H1 (cell line): Measurements from ENCODE around the gene KRTAP19-4. TPM values are rescaled to one million over a fixed set of nuclear protein-coding genes. Genes with fewer than 3 reads are reported as not detected.

Experiments
- CHD7 ChIP-seq: fragments of 300-600 bp; sonication (generic); IDR thresholded peaks from 2 replicates; pipeline ENCODE4 v1.7.1; 2012; ENCODE audit warnings: low read length, moderate library complexity, mild to moderate bottlenecking, inconsistent platforms; ENCODE audit not compliant: insufficient replicate concordance
- EP300 ChIP-seq, 2 experiments: IDR thresholded peaks; 1 replicate in 1 of 2; 2 replicates in 1 of 2; pipeline ENCODE4 v1.6.1; 2011 to 2012; ENCODE audit warnings: low read depth in 2 of 2, low read length in 2 of 2, mild to moderate bottlenecking in 2 of 2, borderline replicate concordance in 1 of 2, inconsistent platforms in 1 of 2, moderate library complexity in 1 of 2
- EZH2 ChIP-seq: fragments of 200-600 bp; sonication (generic); IDR thresholded peaks from 2 replicates; pipeline ENCODE4 v1.7.1; 2012; ENCODE audit warnings: low read depth, mild to moderate bottlenecking, moderate library complexity, low read length, inconsistent platforms; ENCODE audit not compliant: severe bottlenecking
- FOSL1 ChIP-seq: IDR thresholded peaks from 2 replicates; pipeline ENCODE4 v1.6.1; 2011; ENCODE audit warnings: mild to moderate bottlenecking, low read depth, low read length, moderate library complexity; ENCODE audit not compliant: insufficient read depth
- JUN ChIP-seq: IDR thresholded peaks from 2 replicates; pipeline ENCODE4 v1.6.1; 2011; ENCODE audit warnings: low read depth, mild to moderate bottlenecking, improper control_type of control experiment, low read length
- MAFK ChIP-seq: IDR thresholded peaks from 2 replicates; pipeline ENCODE4 v1.6.1; 2012; ENCODE audit warnings: low read depth, mild to moderate bottlenecking, improper control_type of control experiment, low read length
- POLR2AphosphoS5 ChIP-seq: IDR thresholded peaks from 2 replicates; pipeline ENCODE4 v1.6.1; 2011; ENCODE audit warnings: low read depth, low read length
- RNF2 ChIP-seq: fragments of 200-900, 300-1000 bp; sonication (generic); IDR thresholded peaks from 2 replicates; pipeline ENCODE4 v1.7.1; 2016; ENCODE audit warnings: borderline replicate concordance, low read depth, mild to moderate bottlenecking, antibody characterized with exemption, low read length; ENCODE audit not compliant: poor library complexity, severe bottlenecking; ENCODE audit errors: missing control alignments
- RXRA ChIP-seq: IDR thresholded peaks from 2 replicates; pipeline ENCODE4 v1.6.1; 2011; ENCODE audit warnings: low read depth, mild to moderate bottlenecking, low read length, moderate library complexity; ENCODE audit not compliant: insufficient read depth
- SIRT6 ChIP-seq: IDR thresholded peaks from one replicate; pipeline ENCODE4 v1.7.1; 2012; ENCODE audit warnings: low read length, inconsistent platforms
- SUZ12 ChIP-seq: fragments of 200-600 bp; sonication (generic); IDR thresholded peaks from 2 replicates; pipeline ENCODE4 v1.6.1; 2012; ENCODE audit warnings: mild to moderate bottlenecking, inconsistent platforms, low read length, moderate library complexity, mixed read lengths
- polyA plus RNA-seq, 7 experiments: library from polyadenylated mRNA; depleted of rRNA in 3 of 7; stranded (reverse) in 5 of 7; unstranded in 2 of 7; fragments of >200 nt in 5 of 7; fragments of 200-250 nt in 2 of 7; gene quantifications; 1 replicate in 5 of 7; 2 replicates in 1 of 7; 4 replicates in 1 of 7; pipeline versions ENCODE4 v1.2.1 to v1.2.3, GENCODE V29; 2011 to 2013; ENCODE audit warnings: missing spikeins in 2 of 7, mixed read lengths in 2 of 7
- total RNA-seq: library from RNA; stranded (reverse); fragmentation: NEBNext Ultra II Directional; extraction: Animal tissue kit (Norgen Biotek cat#: 25700); gene quantifications from 2 replicates; pipeline ENCODE4 v1.2.1, GENCODE V29; 2021

The KRTAP19-4 gene
- total and polyA plus RNA-seq, 2 of the 8 experiments (the other 6 are each of a cell fraction or from before 2014, with no cell fraction given), result not detected

GRCh38 chr21:30541764-30542163 lies 44.8 kb upstream of the KRTAP19-4 start, which contains the start of gene KRTAP19-6 (continued):
- TF ChIP-seq CHD7 (no peak), JUN (no peak), RNF2 (no peak), MAFK (no peak), SUZ12 (no peak), EZH2 (no peak), POLR2AphosphoS5 (no peak), SIRT6 (no peak), FOSL1 (no peak), RXRA (no peak), EP300 (IDR thresholded peaks at IDR 0.05; ENCODE audit: borderline replicate concordance in 1 of 2, low read depth in 2 of 2, low read length in 2 of 2) (no peak)
